GM21367 (cell line): ENCODE data around the gene CCDC117.

ENCODE experiments used
- ATAC-seq: cut with Tn5 transposase; IDR thresholded peaks from one replicate; pipeline ENCODE4 v1.9.1; 2021; ENCODE audit not compliant: unreplicated experiment

CCDC117 gene

DNA sequence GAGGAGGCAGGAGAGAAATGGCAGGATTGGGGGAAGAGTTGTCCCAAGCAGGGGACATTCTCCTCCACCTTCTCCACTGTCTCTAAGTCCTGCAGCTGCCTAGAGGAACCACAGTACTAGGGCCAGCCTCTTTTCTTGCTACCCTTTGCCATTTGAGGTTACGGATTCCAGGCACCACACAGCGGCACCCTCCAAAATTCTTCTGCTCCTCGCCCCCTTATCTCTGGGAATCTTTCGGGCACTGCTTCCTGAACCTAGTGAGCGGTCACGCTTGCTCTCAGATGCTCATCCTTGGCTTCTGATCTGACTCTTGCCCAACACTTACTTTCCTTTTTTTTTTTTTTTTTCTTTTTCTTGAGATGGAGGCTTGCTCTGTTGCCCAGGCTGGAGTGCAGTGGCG is 54.4 kb downstream of the CCDC117 start:
- ATAC-seq: no peak

DNA sequence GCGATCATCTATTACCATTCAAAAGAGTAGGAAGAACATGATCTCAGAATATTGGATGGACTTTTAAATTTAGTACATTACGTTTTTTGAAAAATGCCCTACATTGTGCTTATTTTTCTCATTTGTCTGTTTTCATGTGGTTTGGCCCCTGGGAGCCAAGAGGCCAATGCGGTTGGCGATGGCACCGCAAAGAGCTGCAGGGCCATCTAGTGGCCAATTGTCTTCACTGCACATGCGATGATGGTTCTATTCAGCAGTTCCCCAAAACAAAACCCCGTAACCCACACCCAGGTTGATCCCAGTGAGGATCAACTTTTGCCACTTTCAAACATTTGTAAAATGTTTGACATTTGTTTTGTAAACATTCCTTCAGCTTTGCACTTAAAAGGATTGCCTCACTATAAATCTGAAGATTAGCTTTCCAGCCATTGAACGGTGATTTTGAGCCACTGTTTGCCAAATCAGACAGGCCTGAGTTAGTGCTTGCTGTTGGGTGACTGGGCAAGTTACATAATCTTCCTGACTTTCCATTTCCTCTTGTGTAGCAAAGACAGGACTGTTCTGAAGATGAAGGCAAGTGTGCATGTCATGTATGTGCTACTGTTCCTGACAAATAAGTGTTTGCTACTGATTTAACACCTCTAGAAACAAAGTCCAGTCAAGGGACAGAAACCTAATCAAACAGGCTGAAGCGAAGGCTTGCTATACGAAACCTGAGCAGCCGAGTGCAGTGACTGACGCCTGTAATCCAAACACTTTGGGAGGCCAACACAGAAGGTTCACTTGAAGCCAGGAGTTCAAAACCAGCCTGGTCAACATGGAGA is 57.1 kb downstream of the CCDC117 start:
- no peak for ATAC-seq

DNA sequence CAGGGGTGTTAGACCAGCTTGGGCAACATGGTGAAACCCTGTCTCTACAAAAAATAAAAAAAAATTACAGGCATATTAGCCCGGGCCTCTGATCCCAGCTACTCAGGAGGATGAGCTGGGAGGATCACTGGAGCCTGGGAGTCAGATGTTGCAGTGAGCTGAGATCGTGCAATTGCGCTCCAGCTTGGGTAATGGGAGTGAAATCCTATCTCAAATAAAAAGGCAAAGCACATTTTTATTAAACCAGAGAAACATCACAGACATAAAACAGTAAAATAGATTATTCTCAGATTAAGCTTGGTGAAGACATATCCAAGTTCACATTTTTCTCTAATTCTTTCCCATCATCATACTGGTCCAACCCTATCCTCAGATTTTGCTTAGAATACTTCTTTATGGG is 57.9 kb downstream of the CCDC117 start:
- ATAC-seq: no peak

DNA sequence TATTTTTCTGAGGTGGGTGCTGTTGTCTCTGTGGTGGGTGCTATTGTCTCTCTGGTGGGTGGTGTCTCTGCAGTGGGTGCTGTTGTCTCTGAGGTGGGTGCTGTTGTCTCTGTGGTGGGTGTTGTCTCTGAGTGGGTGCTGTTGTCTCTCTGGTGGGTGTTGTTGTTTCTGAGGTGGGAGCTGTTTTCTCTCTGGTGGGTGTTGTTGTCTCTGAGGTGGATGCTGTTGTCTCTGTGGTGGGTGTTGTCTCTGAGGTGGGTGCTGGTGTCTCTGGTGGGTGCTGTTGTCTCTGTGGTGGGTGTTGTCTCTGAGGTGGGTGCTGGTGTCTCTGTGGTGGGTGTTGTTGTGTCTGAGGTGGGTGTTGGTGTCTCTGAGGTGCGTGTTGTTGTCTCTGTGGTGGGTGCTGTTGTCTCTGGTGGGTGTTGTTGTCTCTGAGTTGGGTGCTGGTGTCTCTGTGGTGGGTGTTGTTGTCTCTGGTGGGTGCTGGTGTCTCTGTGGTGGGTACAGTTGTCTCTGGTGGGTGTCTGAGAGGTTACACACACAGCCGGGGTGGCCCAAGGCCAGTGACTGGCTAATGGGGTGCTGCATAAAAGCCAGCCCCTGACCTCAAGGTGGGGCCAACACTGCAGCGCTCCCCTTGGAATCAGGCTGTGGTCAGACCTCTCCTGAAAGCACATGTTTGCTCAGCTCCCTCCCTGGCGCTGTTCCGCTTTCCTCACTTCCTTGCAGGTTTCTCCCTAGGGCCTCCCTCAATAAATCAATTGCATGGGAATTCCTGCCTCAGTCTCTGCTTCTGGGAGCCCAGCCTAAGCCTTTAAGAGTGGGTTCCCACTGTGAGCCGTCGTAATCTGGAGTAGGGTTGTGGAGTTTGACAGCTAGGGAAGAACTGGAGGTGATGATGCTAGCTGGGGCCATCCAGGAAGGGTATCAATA is 58.9 kb downstream of the CCDC117 start:
- no peak for ATAC-seq

DNA sequence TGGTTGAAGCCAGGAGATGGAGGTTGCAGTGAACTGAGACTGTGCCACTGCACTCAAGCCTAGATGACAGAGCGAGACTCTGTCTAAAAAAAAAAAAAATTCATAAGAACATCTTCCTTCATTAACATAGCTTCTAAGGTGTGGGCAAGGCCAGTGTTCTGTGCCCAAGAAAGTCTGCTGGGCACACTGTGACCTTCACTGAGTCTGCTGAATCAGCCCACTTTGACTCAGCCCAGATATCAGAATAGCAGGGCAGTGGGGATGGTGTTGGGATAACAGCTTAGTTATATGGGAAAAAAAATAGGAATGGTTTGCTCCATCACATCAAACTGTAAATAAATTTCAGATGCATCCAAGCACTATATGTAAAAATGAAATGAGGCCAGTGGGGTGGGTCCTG is 60.2 kb downstream of the CCDC117 start:
- ATAC-seq: no peak

DNA sequence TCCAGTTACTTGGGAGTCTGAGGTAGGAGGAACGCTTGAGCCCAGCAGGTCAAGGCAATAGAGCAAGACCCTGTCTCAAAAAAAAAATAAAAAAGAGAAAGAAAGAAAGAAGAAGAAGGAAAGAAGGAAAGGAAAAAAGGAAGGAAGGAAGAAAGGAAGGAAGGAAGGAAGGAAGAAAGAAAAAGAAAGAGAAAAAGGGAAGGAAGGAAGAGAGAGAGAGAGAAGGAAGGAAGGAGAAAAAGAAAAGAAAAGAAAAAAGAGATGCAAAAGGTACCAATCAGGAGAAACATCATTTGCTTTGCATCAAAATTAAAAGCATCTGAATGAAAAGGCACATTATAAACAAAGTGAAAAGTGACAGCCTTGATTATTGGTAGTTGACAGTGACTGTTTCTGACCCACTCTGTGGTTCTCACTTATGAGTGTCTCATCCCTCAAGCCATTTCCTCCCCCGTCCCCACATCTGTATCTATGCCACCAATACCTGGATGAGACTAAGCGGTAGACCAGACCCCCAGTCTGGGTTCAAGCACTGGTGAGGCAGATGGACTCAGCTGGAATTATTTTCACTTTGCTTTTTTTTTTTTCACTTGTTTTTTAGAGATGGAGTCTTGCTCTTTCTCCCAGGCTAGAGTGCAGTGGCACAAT is 60.9 kb downstream of the CCDC117 start:
- no peak for ATAC-seq

DNA sequence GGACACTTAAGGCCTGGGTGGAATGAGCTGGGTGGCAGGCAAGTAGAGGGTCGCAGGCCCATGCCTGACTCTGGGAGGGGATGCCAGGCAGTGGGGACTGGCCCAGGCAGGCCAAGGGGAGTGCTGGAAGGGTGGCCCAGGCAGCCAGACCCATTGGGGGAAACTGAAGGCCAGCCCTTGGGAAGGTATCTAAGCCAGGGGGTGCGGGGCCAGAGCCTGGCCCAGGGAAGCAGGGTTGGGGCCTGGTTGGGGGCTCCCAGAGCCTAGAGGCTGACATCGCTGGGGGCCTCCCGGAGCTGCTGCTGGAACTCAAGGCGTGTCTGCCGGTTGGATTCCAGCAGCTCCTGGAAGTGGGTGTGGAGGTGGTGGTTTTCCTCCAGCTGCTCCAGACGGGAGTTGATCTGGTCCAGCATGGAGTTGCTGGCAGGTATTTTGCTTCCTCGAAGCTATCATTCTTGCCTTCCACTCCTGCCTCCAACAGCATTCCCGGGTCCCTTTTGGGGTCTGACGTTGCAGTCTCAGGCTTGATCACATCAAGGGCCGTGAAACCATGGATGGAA is 63.2 kb downstream of the CCDC117 start:
- ATAC-seq: no peak

DNA sequence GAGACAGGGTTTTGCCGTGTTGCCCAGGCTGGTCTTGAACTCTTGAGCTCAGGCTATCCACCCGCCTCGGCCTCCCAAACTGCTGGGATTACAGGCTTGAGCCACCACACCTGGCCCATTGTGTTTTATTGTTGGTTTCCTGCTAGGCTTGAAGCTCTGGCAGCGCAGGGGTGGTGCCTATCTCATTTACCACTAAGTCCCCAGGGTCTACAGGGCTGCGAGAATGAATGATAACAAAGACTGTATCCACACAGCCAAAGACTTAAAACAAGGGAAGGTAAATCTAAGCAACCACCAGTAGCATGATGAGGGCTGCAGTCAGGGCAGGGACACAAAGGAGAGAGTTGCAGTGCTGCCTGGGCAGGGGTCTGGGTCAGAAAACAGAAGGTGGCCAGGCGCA is 65.1 kb downstream of the CCDC117 start:
- ATAC-seq: no peak
